Caco-2 (cell line): ENCODE data around the gene ANKMY1. TPM values are rescaled to one million over a fixed set of nuclear protein-coding genes. Genes with fewer than 3 reads are reported as not detected.

Experiments
- BruUV-seq: library from RNA; stranded (reverse); fragments of 400-500 nt; replicated peaks from 2 replicates; lab custom pipeline; 2021; lab: Mats Ljungman, UMichigan
- CTCF ChIA-PET: fragments of 300-600 bp; sonication (Branson Sonifier 250); formaldehyde crosslinking; loops from one replicate; lab custom pipeline; 2022; ENCODE audit warnings: antibody characterized with exemption; lab: Charles Lee
- POLR2A ChIA-PET: fragments of 300-600 bp; sonication (Branson Sonifier 250); formaldehyde crosslinking; loops from one replicate; lab custom pipeline; 2022; ENCODE audit warnings: antibody characterized with exemption; lab: Charles Lee
- DNase-seq, 2 experiments: peaks; one replicate each; pipeline versions ENCODE4 v3.0.0 to v3.0.0-alpha.2; 2020 to 2022
- H3K27me3 ChIP-seq: replicated peaks from 2 replicates; pipeline ENCODE4 v1.6.0; 2011; ENCODE audit warnings: low read length; ENCODE audit not compliant: control insufficient read depth, insufficient read depth
- H3K36me3 ChIP-seq: 2 replicates; pipeline ENCODE4 v1.5.1; 2011; ENCODE audit warnings: low read length; ENCODE audit not compliant: control insufficient read depth, insufficient read depth
- H3K4me1 ChIP-seq: fragments of 250-450 bp; sonication (Bioruptor Pico); 2 replicates; pipeline ENCODE4 v1.5.1; 2020; ENCODE audit warnings: mild to moderate bottlenecking
- H3K4me3 ChIP-seq: 2 replicates; pipeline ENCODE4 v1.5.1; 2011; ENCODE audit warnings: low read depth, mild to moderate bottlenecking, control low read depth, low read length
- H3K9me3 ChIP-seq: fragments of 250-450 bp; sonication (Bioruptor Pico); 2 replicates; pipeline ENCODE4 v1.5.1; 2020; ENCODE audit warnings: mild to moderate bottlenecking, moderate library complexity
- H3K27ac Mint-ChIP-seq: one replicate; pipeline ENCODE4 v1.8.0; 2022; ENCODE audit warnings: mixed read lengths; ENCODE audit not compliant: unreplicated experiment
- H3K27me3 Mint-ChIP-seq: one replicate; pipeline ENCODE4 v1.8.0; 2022; ENCODE audit warnings: mixed read lengths; ENCODE audit not compliant: insufficient read depth, unreplicated experiment
- H3K36me3 Mint-ChIP-seq: one replicate; pipeline ENCODE4 v1.8.0; 2022; ENCODE audit warnings: mild to moderate bottlenecking, mixed read lengths; ENCODE audit not compliant: insufficient read depth, unreplicated experiment
- H3K4me1 Mint-ChIP-seq: one replicate; pipeline ENCODE4 v1.8.0; 2022; ENCODE audit warnings: low read depth, mixed read lengths; ENCODE audit not compliant: unreplicated experiment
- H3K4me3 Mint-ChIP-seq: one replicate; pipeline ENCODE4 v1.8.0; 2022; ENCODE audit warnings: mild to moderate bottlenecking, moderate library complexity, mixed read lengths; ENCODE audit not compliant: unreplicated experiment
- H3K9me3 Mint-ChIP-seq: one replicate; pipeline ENCODE4 v1.8.0; 2022; ENCODE audit warnings: mixed read lengths; ENCODE audit not compliant: unreplicated experiment
- CTCF ChIP-seq, 2 experiments: fragments of 200-600 bp in 1 of 2; IDR thresholded peaks; 1 replicate in 1 of 2; 2 replicates in 1 of 2; pipeline versions ENCODE4 v1.5.1 to v1.8.0; 2011 to 2022; ENCODE audit warnings: antibody characterized with exemption in 1 of 2, control low read depth in 1 of 2, inconsistent platforms in 1 of 2, low read depth in 1 of 2, low read length in 1 of 2, mild to moderate bottlenecking in 1 of 2, moderate library complexity in 1 of 2; ENCODE audit not compliant: insufficient read depth in 1 of 2, severe bottlenecking in 1 of 2, unreplicated experiment in 1 of 2
- intact Hi-C: fragments of 100-400 bp; cut with micrococcal nuclease; formaldehyde crosslinking; loops from one replicate; pipeline ENCODE4 v1.10.0; 2022; ENCODE audit not compliant: unreplicated experiment
- total RNA-seq: library from RNA; stranded (reverse); gene quantifications from 2 replicates; pipeline ENCODE4 v1.2.3, GENCODE V29; 2022

ANKMY1 gene
- total RNA-seq, 1 experiment from 2014 or later: 12.2 TPM

- ChIA-PET POLR2A (no interaction called here), CTCF (interaction anchor here (1.7 kb wide), 1 partner anchor 179 kb away, joined by 7 read pairs; no protein-coding TSS in a partner anchor)
- intact Hi-C loops: loop anchor here (5.0 kb wide), 2 partner anchors 178 to 283 kb away; no protein-coding TSS in a partner anchor
- Mint-ChIP-seq H3K27me3 (no peaks in the 10 kb centered on the region), H3K4me1 (no peaks in the 10 kb centered on the region), H3K9me3 (no peaks in the 10 kb centered on the region), H3K27ac (no peak overlapping the region), H3K36me3 (no peaks in the 10 kb centered on the region), H3K4me3 (peak overlapping the region; percentile 73)
- no peaks in the 10 kb centered on the region for H3K36me3 ChIP-seq
- H3K4me1 ChIP-seq: peaks cover 9% of the 10 kb centered on the region; the same call in 1 of the 2 replicates
- H3K4me3 ChIP-seq: peak overlapping the region; percentile 64
- no peaks in the 10 kb centered on the region for H3K27me3 ChIP-seq
- peak; percentile 87 to 90 for DNase-seq
- no peak for TF ChIP-seq CTCF (IDR thresholded peaks at IDR 0.05; ENCODE audit: insufficient read depth in 1 of 2, low read depth in 1 of 2, low read length in 1 of 2, severe bottlenecking in 1 of 2, unreplicated experiment in 1 of 2)
- H3K9me3 ChIP-seq: no peaks in the 10 kb centered on the region
- BruUV-seq: no TSS peak
Observed at GRCh38 chr2:240434728-240435456, 122.9 kb downstream of the ANKMY1 start.

GRCh38 chr2:240433973-240434727, 123.6 kb downstream of the ANKMY1 start:
- Histone ChIP-seq H3K36me3 (no peaks in the 10 kb centered on the region), H3K9me3 (no peaks in the 10 kb centered on the region), H3K27me3 (no peaks in the 10 kb centered on the region), H3K4me1 (peaks cover 9% of the 10 kb centered on the region; the same call in 1 of the 2 replicates), H3K4me3 (no peak overlapping the region; the same call in 1 of the 2 replicates)
- no peak overlapping the region for H3K27ac Mint-ChIP-seq
- BruUV-seq: TSS peak; percentile 86
- H3K4me3 Mint-ChIP-seq: peak overlapping the region; percentile 73
- no peaks in the 10 kb centered on the region for H3K9me3 Mint-ChIP-seq
- POLR2A ChIA-PET: no interaction called here
- intact Hi-C loops: no loop called here
- DNase-seq: no peak
- CTCF ChIA-PET: no interaction called here
- no peaks in the 10 kb centered on the region for H3K4me1 Mint-ChIP-seq
- H3K27me3 Mint-ChIP-seq: no peaks in the 10 kb centered on the region
- no peaks in the 10 kb centered on the region for H3K36me3 Mint-ChIP-seq
- TF ChIP-seq CTCF (IDR thresholded peaks at IDR 0.05; ENCODE audit: insufficient read depth in 1 of 2, low read depth in 1 of 2, low read length in 1 of 2, severe bottlenecking in 1 of 2, unreplicated experiment in 1 of 2): no peak
